Fibroblast of peridontal ligament (primary cell): ENCODE data around the gene C9orf78.

Experiments used
- DNase-seq: peaks from one replicate; pipeline ENCODE4 v3.0.0-alpha.2; 2010; ENCODE audit errors: extremely low read depth

C9orf78 gene

GRCh38 chr9:129835128-129835859 lies at the start of gene C9orf78, which contains the start of gene USP20:
Gene C9orf78, minus strand, starts transcription at chr9:129835275. Its CDS starts 54 bp downstream, at chr9:129835221.
Gene USP20, plus strand, starts transcription at chr9:129835458. Its CDS starts 17,098 bp downstream, at chr9:129852556.
- DNase-seq = peak; percentile 85

- peak; percentile 66 for DNase-seq
Observed at GRCh38 chr9:129884220-129885017, 49.3 kb upstream of the C9orf78 start.

- no peak for DNase-seq
Observed at GRCh38 chr9:129881547-129882324, 46.7 kb upstream of the C9orf78 start.

- no peak for DNase-seq
Observed at GRCh38 chr9:129880654-129881546, 45.8 kb upstream of the C9orf78 start.

- DNase-seq = no peak
Observed at GRCh38 chr9:129879991-129880653, 45.0 kb upstream of the C9orf78 start.

GRCh38 chr9:129879103-129879699 lies 44.1 kb upstream of the C9orf78 start:
- DNase-seq = no peak

- DNase-seq = no peak
Observed at GRCh38 chr9:129878291-129878690, 43.2 kb upstream of the C9orf78 start.

GRCh38 chr9:129876815-129877214 lies 41.7 kb upstream of the C9orf78 start:
- no peak for DNase-seq

GRCh38 chr9:129875687-129876395 lies 40.8 kb upstream of the C9orf78 start:
- no peak for DNase-seq

GRCh38 chr9:129875181-129875611 lies 40.1 kb upstream of the C9orf78 start:
- DNase-seq = no peak

GRCh38 chr9:129874261-129875101 lies 39.4 kb upstream of the C9orf78 start:
- DNase-seq = no peak

GRCh38 chr9:129873563-129874190 lies 38.6 kb upstream of the C9orf78 start:
- DNase-seq = no peak

GRCh38 chr9:129871046-129871445 lies 36.0 kb upstream of the C9orf78 start:
- DNase-seq = no peak

- no peak for DNase-seq
Observed at GRCh38 chr9:129869585-129870501, 34.8 kb upstream of the C9orf78 start.

- no peak for DNase-seq
Observed at GRCh38 chr9:129868872-129869486, 33.9 kb upstream of the C9orf78 start.
